ENCODE data around the gene FANCE.

Gene FANCE

DNA sequence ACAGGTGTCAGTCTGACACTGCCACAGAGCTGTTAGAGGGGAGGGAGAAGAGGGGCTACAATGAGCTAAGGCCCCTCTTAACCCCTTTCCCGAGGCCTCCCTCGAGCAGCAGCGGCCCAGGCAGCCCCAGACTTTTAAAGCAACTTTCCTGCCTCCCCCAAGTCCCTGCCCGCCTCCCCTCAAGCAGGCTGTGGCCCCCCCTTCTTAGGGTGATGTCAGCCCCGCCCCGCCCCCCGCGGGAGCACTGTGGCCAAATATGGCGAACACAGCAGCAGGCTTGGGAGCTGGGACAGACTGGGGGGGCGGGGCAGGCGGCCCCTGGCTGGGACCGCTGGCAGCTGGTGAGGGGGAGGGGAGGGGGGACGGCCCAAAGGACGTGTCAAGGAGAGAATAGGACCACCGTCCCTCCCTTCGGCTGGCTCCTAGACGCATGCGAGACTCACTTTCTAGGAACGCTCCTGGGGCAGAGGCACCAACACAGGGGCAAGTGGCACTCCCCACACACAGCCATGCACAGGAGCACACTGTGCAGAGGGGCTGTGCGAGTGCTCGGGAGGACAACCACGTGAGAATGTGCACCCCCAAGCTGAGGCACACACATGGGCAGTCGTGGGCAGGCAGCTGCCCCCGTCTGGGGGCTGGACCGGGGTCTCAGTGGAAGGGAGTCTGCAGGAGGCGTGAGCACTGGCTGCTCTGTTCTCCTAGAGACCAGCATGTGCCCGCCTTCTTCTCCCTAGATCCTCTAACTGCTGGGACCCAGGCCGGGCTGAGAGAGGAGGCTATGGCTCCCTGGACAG, 38.1 kb downstream of the FANCE start:
- Mint-ChIP-seq H3K9me3 (no peaks in the 10 kb centered on the region), H3K27me3 (peaks cover 59% of the 10 kb centered on the region), H3K4me1 (ENCODE audit: low read depth) (peaks cover 47% of the 10 kb centered on the region), H3K36me3 (ENCODE audit: low read depth) (no peaks in the 10 kb centered on the region), H3K27ac (no peak overlapping the region), H3K4me3 (no peak overlapping the region)
- intact Hi-C loops (cut with micrococcal nuclease): no loop called here

DNA sequence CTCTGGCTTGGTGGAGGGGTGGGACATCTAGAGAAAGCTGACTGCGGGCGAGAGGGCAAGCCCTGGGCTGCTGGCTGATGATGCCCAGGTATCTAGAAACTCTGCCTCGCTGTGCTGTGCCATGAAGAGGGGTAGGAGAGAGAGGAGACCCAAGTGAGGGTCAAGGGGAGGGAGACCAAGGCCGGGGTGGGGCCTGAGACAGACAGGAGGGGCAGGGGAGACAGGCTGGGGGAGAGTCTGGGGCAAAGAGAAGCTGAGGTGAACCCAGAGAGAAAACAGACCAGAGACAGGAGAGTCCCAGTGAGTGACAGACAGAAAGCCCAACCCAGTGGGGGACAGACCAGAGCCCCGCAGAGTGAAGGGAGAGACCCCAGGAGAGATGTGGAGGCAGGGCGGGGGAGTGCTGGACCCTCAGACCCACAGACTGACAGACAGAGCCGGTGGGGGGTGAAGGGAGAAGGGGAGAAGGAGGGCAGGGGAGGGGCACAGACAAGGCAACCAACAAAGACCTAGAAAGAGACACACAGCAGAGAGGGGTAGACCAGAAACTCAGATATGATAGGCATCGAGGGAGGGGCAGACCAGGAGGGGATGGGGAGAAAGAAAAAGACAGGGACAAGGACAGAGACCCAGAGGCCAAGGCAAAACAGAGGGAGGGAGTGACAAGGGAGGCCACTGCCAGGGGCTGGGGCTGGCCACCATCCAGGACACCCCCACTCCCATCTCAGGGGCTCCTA, 38.9 kb downstream of the FANCE start:
- H3K9me3 Mint-ChIP-seq: no peaks in the 10 kb centered on the region
- intact Hi-C loops (cut with micrococcal nuclease): no loop called here
- H3K36me3 Mint-ChIP-seq (ENCODE audit: low read depth): no peaks in the 10 kb centered on the region
- peaks cover 65% of the 10 kb centered on the region for H3K27me3 Mint-ChIP-seq
- peaks cover 52% of the 10 kb centered on the region for H3K4me1 Mint-ChIP-seq (ENCODE audit: low read depth)
- H3K4me3 Mint-ChIP-seq: no peak overlapping the region
- no peak overlapping the region for H3K27ac Mint-ChIP-seq

DNA sequence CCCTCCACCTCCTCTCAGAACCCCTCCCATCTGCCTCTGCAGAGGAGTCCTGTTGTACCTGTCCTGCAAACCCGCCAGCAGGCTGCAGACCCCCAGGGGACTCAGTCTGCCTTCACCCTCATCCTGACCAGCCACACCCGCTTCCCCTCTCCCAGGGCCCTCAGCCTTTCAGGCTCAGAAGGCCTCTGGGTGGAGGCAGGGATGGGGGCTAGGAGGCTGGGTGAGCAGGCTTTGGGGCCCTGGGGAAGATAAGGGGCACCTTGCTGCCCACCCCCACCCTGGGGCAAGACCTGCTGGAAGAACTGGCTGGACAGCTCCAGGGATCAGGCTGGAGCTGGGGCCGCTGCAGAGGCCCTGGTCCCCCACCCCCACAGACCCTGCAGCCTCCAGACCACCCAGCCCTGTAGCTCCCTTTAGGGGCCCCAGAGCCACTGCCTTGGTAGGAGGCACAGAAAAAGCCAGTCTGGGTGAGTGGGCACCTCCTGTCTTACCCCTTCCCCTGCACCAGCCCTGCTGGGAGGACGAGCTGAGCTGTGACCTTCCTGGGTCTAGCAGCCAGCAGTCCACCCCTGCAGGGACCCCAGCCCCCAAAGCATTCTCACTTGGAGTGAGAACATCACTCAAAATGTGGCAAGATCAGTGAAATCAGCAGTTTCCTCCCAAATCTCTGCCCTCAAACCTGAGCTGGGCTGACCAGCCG, 39.6 kb downstream of the FANCE start:
- intact Hi-C loops (cut with micrococcal nuclease): no loop called here
- Mint-ChIP-seq H3K4me3 (no peak overlapping the region), H3K36me3 (ENCODE audit: low read depth) (no peaks in the 10 kb centered on the region), H3K27me3 (peaks cover 69% of the 10 kb centered on the region), H3K9me3 (no peaks in the 10 kb centered on the region), H3K27ac (no peak overlapping the region), H3K4me1 (ENCODE audit: low read depth) (peaks cover 52% of the 10 kb centered on the region)

DNA sequence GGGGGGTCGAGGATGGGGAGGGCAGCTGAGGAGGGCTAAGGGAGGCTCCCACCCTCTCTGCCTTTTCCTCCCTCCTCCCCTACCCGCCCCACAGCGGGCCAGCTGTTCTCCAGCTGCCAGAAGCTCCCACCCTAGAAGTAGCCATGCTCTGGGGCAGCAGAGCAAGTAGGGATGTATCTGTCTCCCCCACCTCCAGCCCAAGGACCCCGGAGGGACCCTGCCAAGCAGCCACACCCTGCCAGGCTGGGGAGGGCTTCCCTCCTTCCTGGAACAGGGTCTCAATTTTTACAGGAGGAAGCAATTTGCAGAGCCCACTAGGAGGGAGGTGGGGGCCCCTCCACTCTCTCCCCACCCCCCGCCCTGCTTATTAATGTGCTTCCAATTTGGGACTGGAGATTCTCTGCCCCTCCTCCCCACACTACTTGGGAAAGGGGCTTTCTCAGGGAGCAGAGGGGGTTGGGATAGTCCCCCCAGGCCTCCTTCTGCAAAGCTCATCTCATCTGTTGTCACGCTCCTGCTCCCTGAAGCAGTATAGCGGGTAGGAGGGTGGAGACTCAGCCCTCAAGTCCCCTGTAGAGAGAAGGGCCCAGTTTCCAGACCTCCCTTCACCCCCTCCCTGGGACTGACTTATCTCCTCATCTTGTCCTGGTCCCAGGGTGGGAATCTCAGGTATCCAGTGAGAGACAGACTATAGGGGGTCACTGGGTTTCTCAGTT, 40.3 kb downstream of the FANCE start:
- peaks cover 51% of the 10 kb centered on the region for H3K4me1 Mint-ChIP-seq (ENCODE audit: low read depth)
- H3K4me3 Mint-ChIP-seq: no peak overlapping the region
- intact Hi-C loops (cut with micrococcal nuclease): no loop called here
- peak overlapping the region; percentile 31 for H3K27ac Mint-ChIP-seq
- no peaks in the 10 kb centered on the region for H3K36me3 Mint-ChIP-seq (ENCODE audit: low read depth)
- H3K9me3 Mint-ChIP-seq: no peaks in the 10 kb centered on the region
- H3K27me3 Mint-ChIP-seq: peaks cover 69% of the 10 kb centered on the region

DNA sequence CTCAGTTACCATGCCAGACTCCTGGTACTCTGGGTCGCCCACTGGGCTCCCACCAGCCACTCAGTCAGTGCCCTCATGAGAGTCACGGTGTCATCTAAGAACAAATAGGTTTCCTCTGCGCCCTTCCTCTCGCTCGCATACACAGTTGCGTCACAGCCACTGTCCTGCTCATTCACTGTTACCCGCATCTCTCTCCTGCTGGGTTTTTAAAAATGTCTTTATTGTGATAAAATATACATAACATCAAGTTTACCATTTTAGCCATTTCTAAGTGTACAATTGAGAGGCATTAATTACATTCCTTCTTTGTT, 40.8 kb downstream of the FANCE start:
- Mint-ChIP-seq H3K36me3 (ENCODE audit: low read depth) (no peaks in the 10 kb centered on the region), H3K4me3 (no peak overlapping the region), H3K4me1 (ENCODE audit: low read depth) (peaks cover 50% of the 10 kb centered on the region), H3K27ac (peak overlapping the region; percentile 31), H3K27me3 (peaks cover 73% of the 10 kb centered on the region), H3K9me3 (no peaks in the 10 kb centered on the region)
- intact Hi-C loops (cut with micrococcal nuclease): no loop called here

DNA sequence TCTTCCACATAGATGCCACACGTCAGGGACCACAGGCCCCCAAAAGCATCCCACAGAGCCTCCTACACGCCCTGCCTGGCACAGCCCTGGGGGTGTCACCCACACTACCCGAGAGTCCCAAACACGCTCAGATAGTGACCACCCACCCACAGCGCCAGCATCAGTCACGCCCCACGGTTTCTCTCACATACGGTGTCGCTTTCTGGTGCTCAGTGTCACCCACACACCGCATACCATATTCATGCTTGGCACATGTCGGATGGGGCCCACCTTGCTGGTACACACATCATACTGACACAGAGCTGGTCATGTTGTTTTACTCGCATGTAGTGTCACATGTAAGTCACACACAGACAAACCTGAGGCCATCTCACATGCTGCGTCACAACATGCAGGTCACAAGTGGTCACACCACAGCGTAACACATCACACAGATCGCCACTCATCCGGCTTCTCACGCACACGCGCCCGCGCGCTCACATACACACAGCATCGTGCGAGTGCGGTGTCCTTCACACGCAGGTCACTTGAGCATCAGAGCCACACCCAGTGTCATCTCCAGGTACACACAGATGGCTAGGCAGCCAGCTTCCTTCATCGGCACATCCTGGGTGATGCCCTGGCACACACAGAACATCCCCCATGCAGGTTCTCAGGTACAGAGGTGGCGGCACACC, 41.3 kb downstream of the FANCE start:
- intact Hi-C loops (cut with micrococcal nuclease): no loop called here
- Mint-ChIP-seq H3K36me3 (ENCODE audit: low read depth) (no peaks in the 10 kb centered on the region), H3K27ac (peak overlapping the region; percentile 4), H3K4me1 (ENCODE audit: low read depth) (peaks cover 50% of the 10 kb centered on the region), H3K4me3 (no peak overlapping the region), H3K9me3 (no peaks in the 10 kb centered on the region), H3K27me3 (peaks cover 76% of the 10 kb centered on the region)

DNA sequence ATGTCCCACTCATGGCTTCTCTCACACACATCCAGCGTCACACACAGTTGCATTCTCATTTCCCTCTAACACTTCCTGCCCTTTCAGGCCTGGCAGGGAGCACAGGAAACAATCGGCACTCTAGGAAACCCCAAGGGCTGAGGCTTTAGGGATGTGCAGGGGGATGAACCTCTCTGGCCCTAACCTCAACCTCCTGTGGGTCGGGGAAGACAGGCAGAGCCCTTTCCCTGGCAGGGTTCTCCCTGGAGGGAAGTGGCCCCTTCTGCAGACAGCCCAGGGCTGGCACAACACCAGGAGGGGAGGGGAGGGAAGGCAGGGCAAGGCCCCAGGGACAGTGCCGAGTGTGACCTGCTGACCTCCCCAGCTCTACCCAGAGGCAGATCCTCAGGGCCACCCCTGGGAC, 42.0 kb downstream of the FANCE start:
- no peaks in the 10 kb centered on the region for H3K9me3 Mint-ChIP-seq
- H3K27ac Mint-ChIP-seq: peak overlapping the region; percentile 4
- H3K36me3 Mint-ChIP-seq (ENCODE audit: low read depth): no peaks in the 10 kb centered on the region
- intact Hi-C loops (cut with micrococcal nuclease): no loop called here
- H3K4me1 Mint-ChIP-seq (ENCODE audit: low read depth): peaks cover 54% of the 10 kb centered on the region
- H3K4me3 Mint-ChIP-seq: no peak overlapping the region
- peaks cover 83% of the 10 kb centered on the region for H3K27me3 Mint-ChIP-seq

DNA sequence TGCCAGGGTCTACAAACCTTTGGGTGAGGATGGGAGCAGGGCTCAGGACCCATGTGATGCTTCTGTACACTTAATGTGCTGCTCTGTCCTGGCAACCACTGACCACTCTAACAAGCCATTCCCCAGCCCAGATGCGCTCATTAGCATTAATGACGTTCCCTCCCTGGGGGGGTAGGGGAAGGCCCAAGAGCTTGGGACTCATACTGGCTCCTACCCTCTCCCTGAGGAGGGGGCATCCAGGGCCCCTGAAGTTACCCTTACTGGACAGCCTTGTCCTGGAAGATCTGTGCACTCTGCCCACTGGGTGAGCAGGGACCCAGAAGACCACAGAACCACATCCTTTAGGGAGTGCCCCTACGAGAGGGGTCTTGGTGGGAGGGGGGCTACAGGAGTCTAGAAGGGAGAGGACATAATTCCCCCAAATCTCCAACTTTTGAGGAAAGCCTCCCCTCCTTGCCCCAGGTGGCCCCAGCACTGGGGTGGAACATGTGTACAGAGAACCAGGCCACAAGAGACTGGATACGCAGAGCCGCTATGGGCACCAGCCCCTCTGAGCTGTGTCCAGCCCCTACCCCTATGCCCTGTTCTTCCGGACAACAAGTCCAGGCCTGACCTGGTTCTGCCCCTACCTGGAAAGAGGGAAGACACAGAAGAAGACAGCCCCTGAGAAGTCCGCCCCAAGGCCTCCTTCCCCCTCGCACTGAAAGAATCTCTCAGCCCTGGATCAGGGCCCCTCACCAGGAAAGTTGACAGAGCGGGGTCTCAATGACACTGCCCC, 43.3 kb downstream of the FANCE start:
- Mint-ChIP-seq H3K4me3 (no peak overlapping the region), H3K9me3 (no peaks in the 10 kb centered on the region), H3K27me3 (peaks cover 90% of the 10 kb centered on the region), H3K27ac (no peak overlapping the region), H3K4me1 (ENCODE audit: low read depth) (peaks cover 54% of the 10 kb centered on the region), H3K36me3 (ENCODE audit: low read depth) (no peaks in the 10 kb centered on the region)
- intact Hi-C loops (cut with micrococcal nuclease): no loop called here

DNA sequence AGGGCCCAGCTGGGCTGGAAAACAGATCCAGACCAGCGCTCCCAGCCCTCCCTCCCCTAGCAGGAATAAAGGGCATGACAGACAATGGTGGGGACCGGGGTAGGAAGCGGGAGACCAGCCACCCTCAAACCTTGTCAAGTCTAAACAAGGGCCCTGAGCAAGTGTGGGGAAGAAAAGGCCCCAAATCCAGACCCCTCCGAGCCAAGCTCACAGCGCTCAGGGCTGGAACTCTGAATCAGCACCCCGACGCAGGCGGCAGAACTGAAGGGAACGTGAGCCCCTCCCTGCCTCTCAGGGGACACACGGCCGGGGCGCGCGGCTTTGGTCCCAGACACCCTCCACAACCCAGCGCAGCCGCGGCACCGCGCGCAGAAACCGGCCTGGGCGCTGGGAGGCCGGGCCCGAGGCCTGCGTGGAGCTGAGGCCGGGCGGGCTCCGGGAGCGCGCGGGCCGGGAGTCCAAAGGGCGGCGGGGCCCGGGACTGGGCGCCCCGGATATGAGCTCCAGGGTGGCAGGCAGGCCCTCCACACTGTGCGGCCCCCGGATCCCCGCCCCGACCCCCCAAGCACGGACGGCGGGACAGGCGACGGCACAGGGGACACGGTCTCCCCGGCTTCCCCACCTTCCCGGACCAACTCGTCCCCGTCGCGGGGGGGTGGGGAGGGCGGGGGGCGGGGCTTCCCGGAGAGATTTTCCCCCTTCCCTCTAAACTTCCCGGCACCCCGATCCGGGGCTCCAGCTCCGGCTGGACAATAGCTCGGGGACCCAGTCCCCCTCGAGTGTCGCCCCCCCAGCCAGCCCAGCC, 44.1 kb downstream of the FANCE start:
- peaks cover 54% of the 10 kb centered on the region for H3K4me1 Mint-ChIP-seq (ENCODE audit: low read depth)
- intact Hi-C loops (cut with micrococcal nuclease): no loop called here
- H3K36me3 Mint-ChIP-seq (ENCODE audit: low read depth): no peaks in the 10 kb centered on the region
- H3K4me3 Mint-ChIP-seq: no peak overlapping the region
- no peak overlapping the region for H3K27ac Mint-ChIP-seq
- peaks cover 90% of the 10 kb centered on the region for H3K27me3 Mint-ChIP-seq
- H3K9me3 Mint-ChIP-seq: no peaks in the 10 kb centered on the region

DNA sequence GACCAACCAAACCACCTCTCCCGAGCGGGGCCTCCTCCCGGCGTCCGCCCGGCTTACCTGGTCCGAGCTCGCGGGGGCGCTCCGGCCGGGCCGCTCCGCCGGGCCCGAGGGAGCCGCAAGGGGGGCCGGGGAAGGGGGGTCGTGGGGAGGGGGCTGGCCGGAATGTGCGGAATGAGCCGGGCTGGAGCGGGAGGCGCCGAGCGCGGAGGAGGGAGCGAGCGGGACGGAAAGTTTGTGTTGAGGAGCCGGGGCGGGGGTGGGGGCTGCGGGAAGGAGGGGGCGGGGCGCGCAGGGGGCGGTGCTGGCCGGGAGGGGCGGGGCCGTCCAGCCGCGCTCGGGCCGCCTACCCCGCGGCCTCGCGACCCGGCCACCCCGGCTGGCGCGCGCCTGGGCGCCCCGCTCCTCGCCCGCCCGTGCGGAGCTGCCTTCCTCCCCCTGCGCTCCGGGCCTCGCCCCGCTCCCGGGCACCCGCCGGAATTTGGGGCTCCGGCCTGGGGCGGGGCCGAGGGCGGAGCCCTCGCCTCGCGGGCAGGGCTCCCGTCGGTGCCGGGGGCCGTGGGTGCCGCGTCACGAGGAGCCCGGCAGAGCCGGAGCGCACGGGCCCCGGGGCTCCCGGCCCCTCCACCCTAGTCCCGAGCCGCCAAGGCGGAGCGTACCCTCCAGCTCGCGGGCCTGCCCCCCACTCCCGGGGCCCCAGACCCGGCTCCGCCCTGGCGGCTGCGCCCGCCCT, 44.9 kb downstream of the FANCE start, which contains the start of gene TEAD3:
Gene TEAD3 (minus strand): TSS at position 239 of the 730 bp plus-strand sequence.
- intact Hi-C loops (cut with micrococcal nuclease): no loop called here
- Mint-ChIP-seq H3K36me3 (ENCODE audit: low read depth) (no peaks in the 10 kb centered on the region), H3K27me3 (peaks cover 90% of the 10 kb centered on the region), H3K27ac (no peak within 1 kb of the TSS), H3K4me3 (peak within 1 kb of the TSS; percentile 70), H3K4me1 (ENCODE audit: low read depth) (peaks cover 51% of the 10 kb centered on the region), H3K9me3 (no peaks in the 10 kb centered on the region)

DNA sequence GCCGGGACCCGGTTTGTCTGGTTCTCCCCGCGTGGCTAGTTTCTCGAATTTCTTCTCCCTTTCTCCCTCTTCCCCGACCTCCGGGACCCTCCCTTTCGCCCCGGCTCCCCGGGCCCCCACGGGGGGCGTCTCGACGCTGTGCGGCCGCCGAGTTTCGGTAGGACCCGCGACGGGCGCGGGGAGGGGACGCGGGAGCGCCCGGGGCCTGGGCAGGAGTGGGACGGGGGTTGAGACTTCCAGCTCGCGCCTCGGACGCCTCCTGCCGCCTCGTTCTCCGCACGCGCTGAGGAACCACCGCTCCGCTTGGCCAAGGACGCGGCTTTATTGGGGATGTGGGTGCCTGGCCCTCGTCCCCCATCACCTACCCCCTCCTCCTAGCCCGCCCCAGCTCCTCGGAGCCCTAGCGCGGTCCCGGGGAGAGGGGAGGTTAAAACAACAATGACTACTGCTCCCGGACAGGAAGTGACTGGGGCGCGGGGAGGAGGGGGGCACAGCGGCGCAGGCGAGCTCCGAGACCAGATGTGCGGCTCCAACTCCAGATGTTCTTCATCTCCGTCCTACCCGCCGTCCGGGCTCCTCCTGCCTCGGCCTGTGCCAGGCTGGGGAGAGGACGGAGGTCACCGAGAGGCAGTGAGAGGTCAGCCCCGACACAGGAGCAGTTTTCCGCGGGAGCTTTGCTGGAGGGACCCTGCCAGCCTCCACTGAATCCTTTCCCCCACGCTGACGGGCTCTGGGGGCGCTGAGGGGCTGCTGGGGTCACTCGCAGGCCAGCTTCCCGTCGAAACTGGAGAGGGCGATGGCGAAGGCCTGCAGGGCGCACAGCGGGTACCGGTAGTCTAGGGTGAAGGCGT, 45.7 kb downstream of the FANCE start:
- Mint-ChIP-seq H3K4me1 (ENCODE audit: low read depth) (peaks cover 44% of the 10 kb centered on the region), H3K36me3 (ENCODE audit: low read depth) (no peaks in the 10 kb centered on the region), H3K9me3 (no peaks in the 10 kb centered on the region), H3K4me3 (peak overlapping the region; percentile 70), H3K27ac (no peak overlapping the region), H3K27me3 (peaks cover 89% of the 10 kb centered on the region)
- intact Hi-C loops (cut with micrococcal nuclease): no loop called here
